HL-60 (cell line): Measurements from ENCODE around the gene ZFP62.
A peak's percentile ranks its signal among the peaks of the same experiment; 100 is the strongest.

Source experiments
- DNase-seq, 2 experiments: peaks; one replicate each; pipeline ENCODE4 v3.0.0-alpha.2; 2010 to 2020; ENCODE audit warnings: low read depth in 1 of 2, low spot score in 1 of 2
- H3K27ac ChIP-seq: fragments of 250-450 bp; sonication (Bioruptor Pico); replicated peaks from 2 replicates; pipeline ENCODE4 v1.5.1; 2020; ENCODE audit warnings: mild to moderate bottlenecking, moderate library complexity
- H3K27me3 ChIP-seq: fragments of 250-450 bp; sonication (Bioruptor Pico); 2 replicates; pipeline ENCODE4 v1.5.1; 2021; ENCODE audit warnings: mild to moderate bottlenecking, moderate library complexity; ENCODE audit not compliant: insufficient read depth, poor library complexity, severe bottlenecking
- H3K4me3 ChIP-seq: replicated peaks from 2 replicates; pipeline ENCODE4 v1.5.1; 2011; ENCODE audit warnings: mild to moderate bottlenecking, control low read depth, low read length; ENCODE audit not compliant: insufficient read depth
- GABPA ChIP-seq: IDR thresholded peaks from 2 replicates; pipeline ENCODE4 v1.6.1; 2012; ENCODE audit warnings: low read depth
- POLR2AphosphoS5 ChIP-seq: IDR thresholded peaks from 2 replicates; pipeline ENCODE4 v1.6.1; 2012; ENCODE audit warnings: low read depth
- SPI1 ChIP-seq: IDR thresholded peaks from 2 replicates; pipeline ENCODE4 v1.6.1; 2012; ENCODE audit warnings: low read depth, mild to moderate bottlenecking, borderline replicate concordance
- long read RNA-seq: library from polyadenylated mRNA; unstranded; transcript quantifications from one replicate; pipeline ENCODE4 v2.0.0, GENCODE V29; 2020
- TF ChIP-seq, protein P1 (sequence below): IDR thresholded peaks from one replicate; pipeline ENCODE4 v1.5.1; 2011; ENCODE audit warnings: low read length, control low read depth, inconsistent platforms; ENCODE audit not compliant: insufficient read depth
- TF ChIP-seq, protein P2 (sequence below): IDR thresholded peaks from 2 replicates; pipeline ENCODE4 v1.6.1; 2012; ENCODE audit warnings: low read depth; ENCODE audit not compliant: insufficient replicate concordance

The ZFP62 gene
- long read RNA-seq, transcript ZFP62-201 (2 exons, 3,415 nt), result major isoform, 6 of 39 reads
- long read RNA-seq, partial matches to known transcripts, result 2 of 39 reads
- long read RNA-seq, other reads (novel, unspliced or antisense), result 29 of 39 reads

DNA sequence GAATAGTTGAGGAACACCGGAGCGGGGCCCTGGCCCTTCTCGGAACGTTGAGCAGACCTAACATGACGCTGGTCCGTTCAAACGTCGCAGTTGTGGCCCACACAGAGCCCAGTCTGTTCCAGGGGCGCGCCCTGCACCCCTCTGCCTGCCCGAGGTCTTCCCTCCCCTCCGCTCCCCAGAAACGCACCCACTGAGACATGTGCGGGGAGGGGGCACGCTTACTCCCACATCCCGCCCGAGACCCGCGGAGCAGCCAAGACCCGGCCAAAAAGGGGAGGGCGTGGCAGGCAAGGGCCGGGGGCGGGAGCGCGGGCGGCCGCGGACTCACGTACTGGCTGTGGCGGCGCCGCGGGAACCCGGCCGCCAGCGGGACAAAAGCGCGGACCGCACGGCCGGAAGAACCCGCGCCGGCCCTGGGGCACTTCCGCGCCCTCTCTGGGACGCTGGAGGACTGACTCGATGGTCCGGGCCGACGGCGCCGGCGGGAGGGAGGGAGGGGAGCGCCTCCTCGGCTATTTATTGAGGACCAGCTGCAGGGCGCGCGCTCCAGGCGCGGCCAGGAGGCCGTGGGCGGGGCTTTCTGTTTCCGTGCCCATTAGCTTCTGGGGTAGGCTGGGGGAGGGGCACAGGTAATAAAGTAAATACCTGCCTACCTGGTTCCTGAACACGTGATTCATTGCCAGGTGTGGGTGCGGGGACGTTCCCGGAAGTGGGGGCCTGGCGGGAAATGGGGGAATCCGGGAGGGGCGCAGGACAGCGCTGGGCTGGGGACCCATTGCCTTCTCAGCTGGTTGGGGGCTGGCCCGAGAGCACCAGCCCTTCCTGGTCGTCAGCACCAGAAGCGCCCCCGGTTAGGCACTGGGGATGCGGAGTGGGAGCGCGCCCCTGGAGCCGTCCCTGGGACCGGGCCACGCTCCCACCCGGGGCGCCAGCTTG, at the start of gene ZFP62:
ZFP62 (minus strand) TSS at position 390 of the 936 bp plus-strand sequence; CDS start at position 333, 57 bp downstream.
- TF ChIP-seq, protein P1, sequence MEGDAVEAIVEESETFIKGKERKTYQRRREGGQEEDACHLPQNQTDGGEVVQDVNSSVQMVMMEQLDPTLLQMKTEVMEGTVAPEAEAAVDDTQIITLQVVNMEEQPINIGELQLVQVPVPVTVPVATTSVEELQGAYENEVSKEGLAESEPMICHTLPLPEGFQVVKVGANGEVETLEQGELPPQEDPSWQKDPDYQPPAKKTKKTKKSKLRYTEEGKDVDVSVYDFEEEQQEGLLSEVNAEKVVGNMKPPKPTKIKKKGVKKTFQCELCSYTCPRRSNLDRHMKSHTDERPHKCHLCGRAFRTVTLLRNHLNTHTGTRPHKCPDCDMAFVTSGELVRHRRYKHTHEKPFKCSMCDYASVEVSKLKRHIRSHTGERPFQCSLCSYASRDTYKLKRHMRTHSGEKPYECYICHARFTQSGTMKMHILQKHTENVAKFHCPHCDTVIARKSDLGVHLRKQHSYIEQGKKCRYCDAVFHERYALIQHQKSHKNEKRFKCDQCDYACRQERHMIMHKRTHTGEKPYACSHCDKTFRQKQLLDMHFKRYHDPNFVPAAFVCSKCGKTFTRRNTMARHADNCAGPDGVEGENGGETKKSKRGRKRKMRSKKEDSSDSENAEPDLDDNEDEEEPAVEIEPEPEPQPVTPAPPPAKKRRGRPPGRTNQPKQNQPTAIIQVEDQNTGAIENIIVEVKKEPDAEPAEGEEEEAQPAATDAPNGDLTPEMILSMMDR, result no peak
- TF ChIP-seq GABPA (peak; percentile 94), POLR2AphosphoS5 (peak; percentile 73), SPI1 (0 out of 2 replicates have a peak, but pooled peaks have one; percentile 20)
- TF ChIP-seq, protein P2, sequence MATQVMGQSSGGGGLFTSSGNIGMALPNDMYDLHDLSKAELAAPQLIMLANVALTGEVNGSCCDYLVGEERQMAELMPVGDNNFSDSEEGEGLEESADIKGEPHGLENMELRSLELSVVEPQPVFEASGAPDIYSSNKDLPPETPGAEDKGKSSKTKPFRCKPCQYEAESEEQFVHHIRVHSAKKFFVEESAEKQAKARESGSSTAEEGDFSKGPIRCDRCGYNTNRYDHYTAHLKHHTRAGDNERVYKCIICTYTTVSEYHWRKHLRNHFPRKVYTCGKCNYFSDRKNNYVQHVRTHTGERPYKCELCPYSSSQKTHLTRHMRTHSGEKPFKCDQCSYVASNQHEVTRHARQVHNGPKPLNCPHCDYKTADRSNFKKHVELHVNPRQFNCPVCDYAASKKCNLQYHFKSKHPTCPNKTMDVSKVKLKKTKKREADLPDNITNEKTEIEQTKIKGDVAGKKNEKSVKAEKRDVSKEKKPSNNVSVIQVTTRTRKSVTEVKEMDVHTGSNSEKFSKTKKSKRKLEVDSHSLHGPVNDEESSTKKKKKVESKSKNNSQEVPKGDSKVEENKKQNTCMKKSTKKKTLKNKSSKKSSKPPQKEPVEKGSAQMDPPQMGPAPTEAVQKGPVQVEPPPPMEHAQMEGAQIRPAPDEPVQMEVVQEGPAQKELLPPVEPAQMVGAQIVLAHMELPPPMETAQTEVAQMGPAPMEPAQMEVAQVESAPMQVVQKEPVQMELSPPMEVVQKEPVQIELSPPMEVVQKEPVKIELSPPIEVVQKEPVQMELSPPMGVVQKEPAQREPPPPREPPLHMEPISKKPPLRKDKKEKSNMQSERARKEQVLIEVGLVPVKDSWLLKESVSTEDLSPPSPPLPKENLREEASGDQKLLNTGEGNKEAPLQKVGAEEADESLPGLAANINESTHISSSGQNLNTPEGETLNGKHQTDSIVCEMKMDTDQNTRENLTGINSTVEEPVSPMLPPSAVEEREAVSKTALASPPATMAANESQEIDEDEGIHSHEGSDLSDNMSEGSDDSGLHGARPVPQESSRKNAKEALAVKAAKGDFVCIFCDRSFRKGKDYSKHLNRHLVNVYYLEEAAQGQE, result peak; percentile 54

DNA sequence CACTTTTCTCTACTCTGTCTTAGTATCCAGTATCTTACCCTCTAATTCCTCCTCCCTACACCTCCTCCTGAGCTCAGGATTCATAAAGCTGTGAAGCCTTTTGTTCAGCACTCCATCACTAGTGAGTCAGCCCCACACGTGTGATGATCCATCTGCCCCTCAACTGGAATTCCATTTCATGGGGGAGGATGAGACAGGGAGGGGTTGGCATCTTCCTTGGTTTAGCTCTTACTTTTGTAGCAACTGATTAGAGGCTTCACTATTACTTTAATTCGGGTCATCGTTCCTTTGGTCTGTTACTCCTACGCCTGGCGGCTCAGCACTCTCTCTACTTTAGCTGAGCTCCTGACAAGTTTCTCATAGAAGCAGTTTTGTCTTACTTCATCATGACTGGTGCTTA, 49.7 kb upstream of the ZFP62 start:
- TF ChIP-seq, protein P1, result no peak
- TF ChIP-seq SPI1 (no peak), GABPA (no peak), POLR2AphosphoS5 (no peak)
- TF ChIP-seq, protein P2, result no peak
- H3K27ac ChIP-seq, result no peak overlapping the region
- DNase-seq, result no peak
- no peak overlapping the region for H3K4me3 ChIP-seq
- no peaks in the 10 kb centered on the region for H3K27me3 ChIP-seq

More for the DNA sequence above, at the start of gene ZFP62:
- peak; percentile 82 to 91 for DNase-seq
- Histone ChIP-seq H3K4me3 (peak within 1 kb of the TSS; percentile 78), H3K27ac (peak within 1 kb of the TSS; percentile 92), H3K27me3 (no peaks in the 10 kb centered on the region)

DNA sequence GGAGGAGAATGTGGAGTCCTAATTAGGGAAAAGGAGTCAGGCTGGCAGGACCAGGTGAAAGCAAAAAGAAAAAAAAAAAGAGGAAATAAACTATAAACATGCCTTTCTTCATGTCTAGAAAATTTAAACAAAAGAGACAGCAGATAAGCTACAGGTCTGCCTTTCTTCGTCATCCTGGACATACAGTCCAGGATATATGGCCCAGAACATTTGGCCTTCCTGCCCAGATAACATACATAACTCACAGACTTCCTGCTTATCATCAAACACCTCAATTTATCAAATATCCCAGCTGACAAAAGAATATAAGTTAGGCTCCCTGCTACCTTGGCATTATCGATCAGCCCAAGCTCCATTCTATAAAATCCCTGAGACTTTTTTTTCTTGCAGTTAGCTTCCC, 49.1 kb upstream of the ZFP62 start:
- no peak for DNase-seq
- no peak overlapping the region for H3K4me3 ChIP-seq
- peak overlapping the region; percentile 38 for H3K27ac ChIP-seq
- H3K27me3 ChIP-seq, result no peaks in the 10 kb centered on the region
- no peak for TF ChIP-seq POLR2AphosphoS5
- TF ChIP-seq, protein P2, result no peak
- no peak for TF ChIP-seq SPI1
- TF ChIP-seq GABPA, result no peak
- TF ChIP-seq, protein P1, result no peak
